H1 (cell line): ENCODE data around the gene PPP1R13B. TPM values are rescaled to one million over a fixed set of nuclear protein-coding genes. Genes with fewer than 3 reads are reported as not detected.

ENCODE experiments used
- CTCF ChIA-PET: fragments of 300-600 bp; sonication (Branson Sonifier 250); formaldehyde crosslinking; loops from one replicate; lab custom pipeline; 2021; ENCODE audit not compliant: partially characterized antibody; lab: Charles Lee
- POLR2A ChIA-PET: fragments of 300-600 bp; sonication (Branson Sonifier 250); formaldehyde crosslinking; loops from one replicate; lab custom pipeline; 2021; ENCODE audit warnings: inconsistent platforms; ENCODE audit not compliant: partially characterized antibody; lab: Charles Lee
- DNase-seq, 2 experiments: peaks; one replicate each; pipeline versions ENCODE4 v3.0.0 to v3.0.0-alpha.2; 2010 to 2022; ENCODE audit warnings: low spot score in 2 of 2, low read depth in 1 of 2, mixed read lengths in 1 of 2
- FAIRE-seq: peaks from 2 replicates; lab custom pipeline; 2011; peaks lifted over from hg19 to GRCh38; lab: Jason Lieb, UNC
- H2AFZ ChIP-seq: 2 replicates; pipeline ENCODE4 v1.8.1; 2012; ENCODE audit warnings: low read length, inconsistent platforms
- H2AK5ac ChIP-seq: 2 replicates; pipeline ENCODE4 v1.6.1; 2013; ENCODE audit warnings: low read depth, low read length
- H2BK120ac ChIP-seq: replicated peaks from 2 replicates; pipeline ENCODE3; 2013; ENCODE audit warnings: low read depth, low read length, inconsistent platforms
- H2BK12ac ChIP-seq: 2 replicates; pipeline ENCODE4 v1.6.1; 2013; ENCODE audit warnings: low read depth, low read length
- H2BK15ac ChIP-seq: 2 replicates; pipeline ENCODE4 v1.6.1; 2013; ENCODE audit warnings: low read length
- H2BK20ac ChIP-seq: 2 replicates; pipeline ENCODE4 v1.6.1; 2013; ENCODE audit warnings: low read length
- H2BK5ac ChIP-seq: 2 replicates; pipeline ENCODE4 v1.6.1; 2013; ENCODE audit warnings: low read depth, low read length
- H3K14ac ChIP-seq: 2 replicates; pipeline ENCODE4 v1.6.1; 2013; ENCODE audit warnings: inconsistent platforms; ENCODE audit not compliant: insufficient read length
- H3K18ac ChIP-seq: 2 replicates; pipeline ENCODE4 v1.6.1; 2013; ENCODE audit warnings: low read length; ENCODE audit errors: extremely low read depth
- H3K23ac ChIP-seq: 2 replicates; pipeline ENCODE4 v1.6.1; 2013; ENCODE audit warnings: inconsistent platforms; ENCODE audit not compliant: insufficient read length
- H3K23me2 ChIP-seq: 2 replicates; pipeline ENCODE4 v1.6.1; 2013; ENCODE audit warnings: low read depth, low read length
- H3K27ac ChIP-seq: 2 replicates; pipeline ENCODE4 v1.6.1; 2011; ENCODE audit warnings: low read depth, low read length, inconsistent platforms
- H3K27me3 ChIP-seq, 4 experiments: replicated peaks in 1 of 4; 1 replicate in 1 of 4; 2 replicates in 3 of 4; pipeline versions ENCODE4 v1.6.1 to v1.8.1; 2011 to 2013; ENCODE audit warnings: low read length in 3 of 4, mild to moderate bottlenecking in 3 of 4, inconsistent platforms in 2 of 4, mixed read lengths in 2 of 4, moderate library complexity in 1 of 4; ENCODE audit not compliant: control insufficient read depth in 3 of 4, insufficient read depth in 3 of 4; ENCODE audit errors: extremely low read depth in 1 of 4
- H3K36me3 ChIP-seq, 4 experiments: 2 replicates each; pipeline versions ENCODE4 v1.6.1 to v1.8.1; 2011 to 2013; ENCODE audit warnings: mild to moderate bottlenecking in 4 of 4, low read length in 3 of 4, moderate library complexity in 2 of 4, control low read depth in 1 of 4, inconsistent platforms in 1 of 4; ENCODE audit not compliant: insufficient read depth in 4 of 4, control insufficient read depth in 2 of 4
- H3K4ac ChIP-seq: replicated peaks from 2 replicates; pipeline ENCODE3; 2013; ENCODE audit warnings: low read length, low read depth, mixed read lengths, inconsistent platforms; ENCODE audit not compliant: insufficient read length
- H3K4me1 ChIP-seq, 4 experiments: replicated peaks in 1 of 4; 1 replicate in 1 of 4; 2 replicates in 3 of 4; pipeline versions ENCODE4 v1.6.1 to v1.8.1; 2011 to 2013; ENCODE audit warnings: low read length in 3 of 4, inconsistent platforms in 2 of 4, mixed read lengths in 1 of 4; ENCODE audit not compliant: insufficient read depth in 4 of 4, control insufficient read depth in 3 of 4
- H3K4me2 ChIP-seq, 2 experiments: 2 replicates each; pipeline versions ENCODE4 v1.6.1 to v1.8.1; 2011 to 2013; ENCODE audit warnings: low read depth in 2 of 2, low read length in 2 of 2, control low read depth in 1 of 2, inconsistent platforms in 1 of 2, mild to moderate bottlenecking in 1 of 2; ENCODE audit not compliant: insufficient read depth in 1 of 2
- H3K4me3 ChIP-seq, 4 experiments: fragments of 200-600, 300-600 bp in 1 of 4; sonication (generic), shearing (Covaris generic), sonication (Bioruptor Twin) in 1 of 4; 2 replicates each; pipeline versions ENCODE4 v1.5.1 to v1.8.1; 2011 to 2016; ENCODE audit warnings: low read length in 4 of 4, low read depth in 3 of 4, control low read depth in 2 of 4, inconsistent platforms in 2 of 4, mild to moderate bottlenecking in 2 of 4, mixed read lengths in 1 of 4, moderate library complexity in 1 of 4; ENCODE audit not compliant: insufficient read depth in 2 of 4; ENCODE audit errors: extremely low read depth in 1 of 4
- H3K56ac ChIP-seq: replicated peaks from 2 replicates; pipeline ENCODE3; 2013; ENCODE audit warnings: low read depth, mild to moderate bottlenecking, mixed read lengths, low read length, inconsistent platforms; ENCODE audit not compliant: insufficient read length
- H3K79me1 ChIP-seq: 2 replicates; pipeline ENCODE4 v1.6.1; 2013; ENCODE audit warnings: low read depth, low read length, control low read depth
- H3K79me2 ChIP-seq, 2 experiments: 2 replicates each; pipeline versions ENCODE4 v1.6.1 to v1.8.1; 2012 to 2013; ENCODE audit warnings: low read length in 2 of 2, mild to moderate bottlenecking in 2 of 2, inconsistent platforms in 1 of 2; ENCODE audit not compliant: insufficient read depth in 2 of 2, control insufficient read depth in 1 of 2
- H3K9ac ChIP-seq, 4 experiments: replicated peaks in 1 of 4; 1 replicate in 1 of 4; 2 replicates in 3 of 4; pipeline versions ENCODE4 v1.6.1 to v1.8.1; 2011 to 2013; ENCODE audit warnings: low read depth in 3 of 4, low read length in 3 of 4, control low read depth in 2 of 4, mild to moderate bottlenecking in 2 of 4, moderate library complexity in 2 of 4, inconsistent platforms in 1 of 4; ENCODE audit errors: extremely low read depth in 1 of 4
- H3K9me3 ChIP-seq, 2 experiments: 2 replicates each; pipeline versions ENCODE4 v1.6.1 to v1.8.1; 2012 to 2013; ENCODE audit warnings: mild to moderate bottlenecking in 2 of 2, moderate library complexity in 2 of 2, control low read depth in 1 of 2, inconsistent platforms in 1 of 2, low read depth in 1 of 2, low read length in 1 of 2, mixed read lengths in 1 of 2; ENCODE audit not compliant: insufficient read depth in 2 of 2
- H4K20me1 ChIP-seq, 2 experiments: replicated peaks in 1 of 2; 2 replicates each; pipeline versions ENCODE3 to v1.8.1; 2011 to 2013; ENCODE audit warnings: inconsistent platforms in 2 of 2, low read length in 2 of 2, mild to moderate bottlenecking in 1 of 2; ENCODE audit not compliant: insufficient read depth in 2 of 2, control insufficient read depth in 1 of 2
- H4K5ac ChIP-seq: 2 replicates; pipeline ENCODE4 v1.6.1; 2013; ENCODE audit warnings: low read length, low read depth, mixed read lengths, inconsistent platforms; ENCODE audit not compliant: insufficient read length
- H4K8ac ChIP-seq: 2 replicates; pipeline ENCODE4 v1.8.0; 2013; ENCODE audit warnings: mild to moderate bottlenecking, moderate library complexity, low read length, inconsistent platforms; ENCODE audit not compliant: insufficient read depth; ENCODE audit errors: extremely low read depth
- H4K91ac ChIP-seq: replicated peaks from 2 replicates; pipeline ENCODE3; 2013; ENCODE audit warnings: low read length, mixed read lengths, inconsistent platforms; ENCODE audit not compliant: insufficient read length
- BACH1 ChIP-seq: IDR thresholded peaks from 2 replicates; pipeline ENCODE4 v1.6.1; 2012; ENCODE audit warnings: low read length, improper control_type of control experiment
- BRCA1 ChIP-seq: IDR thresholded peaks from 2 replicates; pipeline ENCODE4 v1.6.1; 2012; ENCODE audit warnings: low read depth, low read length, improper control_type of control experiment
- CBX5 ChIP-seq: fragments of 300-800, 300-1000 bp; sonication (generic); IDR thresholded peaks from 2 replicates; pipeline ENCODE4 v1.7.1; 2016; ENCODE audit warnings: antibody characterized with exemption, low read length, low read depth
- CHD2 ChIP-seq: IDR thresholded peaks from 2 replicates; pipeline ENCODE4 v1.6.1; 2012; ENCODE audit warnings: low read length, improper control_type of control experiment
- KDM1A ChIP-seq: fragments of 200-600, 300-600 bp; sonication (generic); IDR thresholded peaks from 2 replicates; pipeline ENCODE4 v1.7.1; 2016; ENCODE audit warnings: mild to moderate bottlenecking, low read length, borderline replicate concordance
- NANOG ChIP-seq: IDR thresholded peaks from 2 replicates; pipeline ENCODE4 v1.6.1; 2011; ENCODE audit warnings: low read length, low read depth, mild to moderate bottlenecking, inconsistent platforms; ENCODE audit not compliant: insufficient read depth, poor library complexity, severe bottlenecking
- POU5F1 ChIP-seq: IDR thresholded peaks from 2 replicates; pipeline ENCODE4 v1.6.1; 2011; ENCODE audit warnings: low read depth, mild to moderate bottlenecking, low read length, moderate library complexity
- RBBP5 ChIP-seq: IDR thresholded peaks from 2 replicates; pipeline ENCODE4 v1.7.1; 2012; ENCODE audit warnings: low read depth, mild to moderate bottlenecking, inconsistent platforms, low read length, moderate library complexity, borderline replicate concordance
- RNF2 ChIP-seq: fragments of 200-900, 300-1000 bp; sonication (generic); IDR thresholded peaks from 2 replicates; pipeline ENCODE4 v1.7.1; 2016; ENCODE audit warnings: borderline replicate concordance, low read depth, mild to moderate bottlenecking, antibody characterized with exemption, low read length; ENCODE audit not compliant: poor library complexity, severe bottlenecking; ENCODE audit errors: missing control alignments
- SAP30 ChIP-seq: fragments of 300-600 bp; sonication (generic); IDR thresholded peaks from 2 replicates; pipeline ENCODE4 v1.7.1; 2012; ENCODE audit warnings: low read length, moderate library complexity, mild to moderate bottlenecking, inconsistent platforms; ENCODE audit not compliant: insufficient read depth, insufficient replicate concordance
- TCF12 ChIP-seq: IDR thresholded peaks from 2 replicates; pipeline ENCODE4 v1.6.1; 2011; ENCODE audit warnings: low read depth, mild to moderate bottlenecking, low read length
- ZNF274 ChIP-seq: IDR thresholded peaks from 2 replicates; pipeline ENCODE4 v1.7.0; 2012; ENCODE audit warnings: low read length, borderline replicate concordance; ENCODE audit errors: extremely low read depth
- WGBS, 2 experiments: shearing (Covaris generic) in 1 of 2; methylation state at CpG; one replicate each; pipeline versions ENCODE4 v1.1.6 to v1.1.7; 2013 to 2015; ENCODE audit warnings: low lambda C conversion rate in 2 of 2, mixed read lengths in 2 of 2, inconsistent platforms in 1 of 2, low coverage in 1 of 2, missing lambda C conversion rate in 1 of 2; ENCODE audit not compliant: insufficient replicate concordance in 2 of 2, insufficient coverage in 1 of 2, insufficient read length in 1 of 2; ENCODE audit errors: extremely low coverage in 1 of 2, missing lambda C conversion rate in 1 of 2; 5-methylcytosine and 5-hydroxymethylcytosine counted together
- polyA plus RNA-seq, 7 experiments: library from polyadenylated mRNA; depleted of rRNA in 3 of 7; stranded (reverse) in 5 of 7; unstranded in 2 of 7; fragments of >200 nt in 5 of 7; fragments of 200-250 nt in 2 of 7; gene quantifications; 1 replicate in 5 of 7; 2 replicates in 1 of 7; 4 replicates in 1 of 7; pipeline versions ENCODE4 v1.2.1 to v1.2.3, GENCODE V29; 2011 to 2013; ENCODE audit warnings: missing spikeins in 2 of 7, mixed read lengths in 2 of 7
- total RNA-seq: library from RNA; stranded (reverse); fragmentation: NEBNext Ultra II Directional; extraction: Animal tissue kit (Norgen Biotek cat#: 25700); gene quantifications from 2 replicates; pipeline ENCODE4 v1.2.1, GENCODE V29; 2021
- TF ChIP-seq, protein P1 (sequence below): IDR thresholded peaks from 2 replicates; pipeline ENCODE4 v1.6.1; 2012; ENCODE audit warnings: inconsistent platforms

Gene PPP1R13B
- total and polyA plus RNA-seq, 2 of the 8 experiments (the other 6 are each of a cell fraction or from before 2014, with no cell fraction given) = 2.6 to 8.9 TPM

DNA sequence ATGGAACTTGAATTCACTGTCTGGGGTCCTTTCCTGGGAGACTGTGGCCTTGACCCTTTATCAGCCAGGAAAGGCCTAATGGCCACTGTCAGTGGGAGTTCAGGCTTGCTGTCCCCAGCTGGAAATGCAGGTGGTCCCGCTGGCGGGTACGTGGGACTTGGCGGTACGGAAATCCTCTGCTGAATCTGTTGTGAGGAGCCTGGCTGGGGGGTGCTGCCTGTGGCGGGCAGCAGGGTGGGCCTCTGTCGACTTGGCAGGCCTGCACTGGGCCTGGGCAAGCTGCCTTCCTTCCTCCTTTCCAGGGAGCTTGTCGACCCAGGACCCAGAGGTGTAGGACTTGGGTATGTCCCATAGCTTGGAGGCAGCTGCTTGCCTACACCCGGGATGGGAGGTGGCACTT, 105.5 kb downstream of the PPP1R13B start:
- H4K5ac ChIP-seq = no peak overlapping the region
- no peak overlapping the region for H3K56ac ChIP-seq
- H3K27ac ChIP-seq = no peak overlapping the region
- H2BK12ac ChIP-seq = no peak overlapping the region
- no peak overlapping the region for H3K4me3 ChIP-seq
- H4K8ac ChIP-seq = no peak overlapping the region; the same call in 1 of the 2 replicates
- DNase-seq (no peak), FAIRE-seq (no peak)
- no peak overlapping the region for H3K14ac ChIP-seq
- H3K36me3 ChIP-seq = no peaks in the 10 kb centered on the region; a peak in 2 of 8 replicates
- peaks cover 0 to 3% (median under 1%) of the 10 kb centered on the region in 4 experiments; a peak in 2 of 7 replicates for H3K4me1 ChIP-seq
- H2AK5ac ChIP-seq = no peak overlapping the region
- H3K4me2 ChIP-seq = no peak overlapping the region
- TF ChIP-seq BACH1 (no peak), SAP30 (no peak), RBBP5 (no peak), CBX5 (no peak), POU5F1 (no peak), NANOG (no peak), KDM1A (no peak), TCF12 (no peak), CHD2 (no peak), BRCA1 (no peak), RNF2 (no peak), ZNF274 (no peak)
- TF ChIP-seq, protein P1, sequence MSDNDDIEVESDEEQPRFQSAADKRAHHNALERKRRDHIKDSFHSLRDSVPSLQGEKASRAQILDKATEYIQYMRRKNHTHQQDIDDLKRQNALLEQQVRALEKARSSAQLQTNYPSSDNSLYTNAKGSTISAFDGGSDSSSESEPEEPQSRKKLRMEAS = no peak
- no peak overlapping the region for H3K9ac ChIP-seq
- H3K27me3 ChIP-seq = no peaks in the 10 kb centered on the region; a peak in 1 of 7 replicates
- H3K23me2 ChIP-seq = no peaks in the 10 kb centered on the region
- H3K79me1 ChIP-seq = no peaks in the 10 kb centered on the region
- ChIA-PET CTCF (interaction anchor here (0.7 to 1.4 kb wide), 6 partner anchors 18 to 256 kb away, joined by 3 to 4 read pairs (median 3); no protein-coding TSS in a partner anchor), POLR2A (interaction anchor here (1.1 kb wide), 1 partner anchor 48 kb away, joined by 3 read pairs; no protein-coding TSS in a partner anchor)
- H2BK15ac ChIP-seq = no peak overlapping the region
- H4K20me1 ChIP-seq = peaks cover 0 to 2% of the 10 kb centered on the region in 2 experiments
- no peak overlapping the region for H3K18ac ChIP-seq
- no peak overlapping the region for H2BK20ac ChIP-seq
- H3K9me3 ChIP-seq = no peaks in the 10 kb centered on the region
- H3K4ac ChIP-seq = no peak overlapping the region
- no peak overlapping the region for H4K91ac ChIP-seq
- no peaks in the 10 kb centered on the region for H3K79me2 ChIP-seq
- H3K23ac ChIP-seq = no peak overlapping the region
- H2AFZ ChIP-seq = no peak overlapping the region
- 90% methylated on average over 9 of the region's 9 CpGs; no CpG with 5 or more reads in 1 of the 2 experiments for WGBS, 2 experiments
- no peak overlapping the region for H2BK5ac ChIP-seq
- no peak overlapping the region for H2BK120ac ChIP-seq
